ENCODE measurements around the gene PPP6C.

The PPP6C gene

DNA sequence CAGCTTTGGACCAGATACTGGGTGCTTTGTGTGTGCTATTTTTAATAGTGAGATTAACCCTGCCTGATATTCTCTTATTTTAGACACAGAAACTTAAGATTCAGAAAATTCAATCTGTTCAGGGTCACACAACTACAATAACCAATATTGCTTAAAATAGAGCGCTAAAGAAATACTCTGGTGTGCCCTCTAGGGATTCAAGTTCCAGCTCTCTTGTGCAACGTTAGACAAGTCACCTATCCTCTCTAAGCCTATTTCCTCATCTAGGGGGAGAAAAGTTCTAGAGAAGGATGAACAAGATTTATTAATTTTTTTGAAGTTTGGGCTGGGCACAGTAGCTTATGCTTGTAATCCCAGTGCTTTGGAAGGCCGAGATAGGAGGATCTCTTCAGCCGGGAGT is 44.2 kb downstream of the PPP6C start:
- TF ChIP-seq, protein P1, sequence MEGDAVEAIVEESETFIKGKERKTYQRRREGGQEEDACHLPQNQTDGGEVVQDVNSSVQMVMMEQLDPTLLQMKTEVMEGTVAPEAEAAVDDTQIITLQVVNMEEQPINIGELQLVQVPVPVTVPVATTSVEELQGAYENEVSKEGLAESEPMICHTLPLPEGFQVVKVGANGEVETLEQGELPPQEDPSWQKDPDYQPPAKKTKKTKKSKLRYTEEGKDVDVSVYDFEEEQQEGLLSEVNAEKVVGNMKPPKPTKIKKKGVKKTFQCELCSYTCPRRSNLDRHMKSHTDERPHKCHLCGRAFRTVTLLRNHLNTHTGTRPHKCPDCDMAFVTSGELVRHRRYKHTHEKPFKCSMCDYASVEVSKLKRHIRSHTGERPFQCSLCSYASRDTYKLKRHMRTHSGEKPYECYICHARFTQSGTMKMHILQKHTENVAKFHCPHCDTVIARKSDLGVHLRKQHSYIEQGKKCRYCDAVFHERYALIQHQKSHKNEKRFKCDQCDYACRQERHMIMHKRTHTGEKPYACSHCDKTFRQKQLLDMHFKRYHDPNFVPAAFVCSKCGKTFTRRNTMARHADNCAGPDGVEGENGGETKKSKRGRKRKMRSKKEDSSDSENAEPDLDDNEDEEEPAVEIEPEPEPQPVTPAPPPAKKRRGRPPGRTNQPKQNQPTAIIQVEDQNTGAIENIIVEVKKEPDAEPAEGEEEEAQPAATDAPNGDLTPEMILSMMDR (IDR thresholded peaks at IDR 0.05; ENCODE audit: borderline replicate concordance, insufficient read depth, low read depth, low read length) = no peak

DNA sequence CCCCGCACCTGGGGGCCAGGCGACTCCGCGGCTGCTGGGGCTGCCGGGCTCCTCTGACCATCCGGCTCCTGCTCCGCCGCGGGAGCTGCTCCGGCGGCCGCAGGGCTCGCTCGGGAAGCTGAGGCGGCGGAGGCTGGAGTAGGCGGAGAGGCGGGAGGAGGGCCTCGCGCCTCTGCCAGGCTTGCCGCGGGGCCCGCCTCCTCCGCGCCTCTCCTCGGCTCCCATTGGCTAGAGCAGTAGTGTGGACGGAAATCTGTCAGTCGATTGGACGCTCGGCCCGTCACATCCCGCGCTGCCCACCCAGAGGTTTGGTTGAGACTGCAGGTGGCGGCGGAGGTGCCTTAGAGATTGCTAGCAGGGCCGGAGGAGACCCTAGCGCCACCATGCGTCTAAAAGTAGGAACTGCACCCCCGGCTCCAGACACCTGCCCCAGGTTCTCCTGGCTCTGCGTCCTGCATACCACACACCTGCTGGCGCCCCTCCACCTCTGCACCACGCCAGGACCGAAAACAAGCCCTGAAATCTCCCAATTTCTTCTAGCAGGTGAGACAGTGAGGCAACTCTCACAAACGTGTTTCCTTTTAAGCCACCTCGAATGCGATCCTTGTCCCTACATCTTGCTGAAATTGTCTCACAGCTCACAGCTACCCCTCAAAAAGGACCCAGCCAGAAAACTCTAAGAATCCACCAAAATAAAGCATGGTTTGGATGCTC is 46.1 kb downstream of the PPP6C start, which contains the start of gene SCAI:
TSS of gene SCAI (minus strand) at position 152 of the 714 bp plus-strand sequence. CDS start at position 61, 91 bp downstream.
- TF ChIP-seq, protein P1 (IDR thresholded peaks at IDR 0.05; ENCODE audit: borderline replicate concordance, insufficient read depth, low read depth, low read length) = peak; percentile 96
- peak within 1 kb of the TSS; percentile 65 for H3K4me3 ChIP-seq (ENCODE audit: low read depth, low read length)

More for the DNA sequence above, 44.2 kb downstream of the PPP6C start:
- H3K4me3 ChIP-seq (ENCODE audit: low read depth, low read length) = no peak overlapping the region

DNA sequence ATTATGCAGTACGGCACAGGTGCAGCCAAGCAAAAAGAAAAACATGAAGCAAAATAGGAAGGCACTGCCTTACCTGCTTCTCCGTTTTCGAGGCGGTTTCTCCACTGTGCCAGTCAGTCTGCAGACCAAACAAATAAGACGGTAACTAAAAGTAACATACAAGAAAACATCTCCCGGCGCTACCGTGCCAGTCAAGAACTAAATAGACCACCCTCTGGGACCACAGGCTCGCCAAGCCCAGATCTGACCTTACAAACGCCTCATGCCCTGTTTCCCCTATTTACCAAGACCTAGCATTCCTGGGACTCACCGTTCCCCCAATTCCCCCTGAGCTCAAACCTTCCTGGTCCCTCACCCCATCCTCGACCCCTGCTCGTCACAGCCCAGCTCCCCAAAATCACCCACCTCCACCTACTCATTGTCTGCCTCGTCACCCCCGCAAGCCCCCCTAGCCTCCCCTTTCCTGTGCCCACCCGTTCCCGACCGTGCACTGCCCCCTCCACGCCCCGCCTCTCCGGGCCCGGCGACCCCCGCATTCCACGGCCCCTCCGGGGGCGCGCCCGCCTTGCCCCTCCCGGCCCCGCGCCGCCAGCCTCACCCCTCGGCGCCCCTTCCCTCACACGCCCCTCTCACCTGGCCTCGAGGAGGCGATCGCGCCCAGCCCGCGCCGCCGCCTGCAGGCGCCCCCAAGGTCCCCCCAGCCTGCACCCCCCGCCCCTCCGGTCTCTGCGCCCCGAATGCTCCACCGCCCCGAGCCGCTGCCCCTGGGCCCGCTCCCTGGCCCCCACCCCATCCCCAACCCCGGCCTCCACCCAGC is 46.8 kb downstream of the PPP6C start:
- TF ChIP-seq, protein P1 (IDR thresholded peaks at IDR 0.05; ENCODE audit: borderline replicate concordance, insufficient read depth, low read depth, low read length) = 0 out of 2 replicates have a peak, but pooled peaks have one; percentile 19
- H3K4me3 ChIP-seq (ENCODE audit: low read depth, low read length) = peak overlapping the region; percentile 65

DNA sequence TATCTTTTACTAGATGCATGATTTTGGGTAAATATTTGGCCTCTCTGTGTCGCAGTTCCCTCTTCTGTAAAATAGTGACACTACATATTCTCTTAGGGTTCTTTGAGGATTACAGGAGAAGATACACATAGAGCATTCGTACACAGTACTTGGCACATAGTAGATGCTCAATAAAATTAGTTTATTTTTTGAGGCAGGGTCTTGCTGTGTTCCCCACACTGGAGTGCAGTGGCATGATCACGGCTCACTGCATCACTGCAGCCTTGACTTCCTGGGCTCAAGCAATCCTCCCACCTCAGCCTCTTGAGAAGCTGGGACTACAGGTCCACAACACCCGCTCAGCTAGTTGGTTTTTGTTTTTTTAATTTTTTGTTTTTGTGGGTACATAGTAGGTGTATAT is 47.9 kb downstream of the PPP6C start:
- TF ChIP-seq, protein P1 (IDR thresholded peaks at IDR 0.05; ENCODE audit: borderline replicate concordance, insufficient read depth, low read depth, low read length) = no peak
- H3K4me3 ChIP-seq (ENCODE audit: low read depth, low read length) = no peak overlapping the region

- no peak overlapping the region for H3K4me3 ChIP-seq (ENCODE audit: low read depth, low read length)
- TF ChIP-seq, protein P1 (IDR thresholded peaks at IDR 0.05; ENCODE audit: borderline replicate concordance, insufficient read depth, low read depth, low read length) = no peak
Measured at GRCh38 chr9:125141251-125141650, 48.4 kb downstream of the PPP6C start.

DNA sequence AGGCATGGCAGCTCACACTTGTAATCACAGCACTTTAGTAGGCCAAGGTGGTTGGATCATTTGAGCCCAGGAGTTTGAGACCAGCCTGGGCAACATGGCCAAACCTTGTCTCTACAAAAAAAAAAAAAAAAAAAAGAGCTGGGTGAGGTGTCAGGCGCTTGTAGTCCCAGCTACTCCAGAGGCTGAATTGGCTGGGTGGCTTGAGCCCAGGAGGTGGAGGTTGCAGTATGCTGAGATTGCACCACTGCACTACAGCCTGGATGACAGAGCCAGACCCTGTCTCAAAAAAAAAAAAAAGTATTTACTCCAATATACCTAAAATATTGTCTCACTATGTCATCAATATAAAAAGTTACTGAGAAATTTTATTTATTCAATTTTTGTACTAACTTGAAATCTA is 49.0 kb downstream of the PPP6C start:
- H3K4me3 ChIP-seq (ENCODE audit: low read depth, low read length) = no peak overlapping the region
- TF ChIP-seq, protein P1 (IDR thresholded peaks at IDR 0.05; ENCODE audit: borderline replicate concordance, insufficient read depth, low read depth, low read length) = no peak
